Osteoblast (primary cell): ENCODE results near the gene SMOC1. TPM values are rescaled to one million over a fixed set of nuclear protein-coding genes. Genes with fewer than 3 reads are reported as not detected.

Source experiments
- DNase-seq: peaks from one replicate; pipeline ENCODE4 v3.0.0; 2011; ENCODE audit warnings: low spot score, mixed read lengths; ENCODE audit not compliant: insufficient read length; ENCODE audit errors: missing footprints
- H2AFZ ChIP-seq: 2 replicates; pipeline ENCODE4 v1.6.0; 2011; ENCODE audit warnings: mild to moderate bottlenecking, low read length
- H3K27ac ChIP-seq: 2 replicates; pipeline ENCODE4 v1.5.1; 2011; ENCODE audit warnings: mild to moderate bottlenecking, low read depth, low read length, moderate library complexity
- H3K27me3 ChIP-seq: 2 replicates; pipeline ENCODE4 v1.6.0; 2012; ENCODE audit warnings: mild to moderate bottlenecking, control low read depth, inconsistent platforms, low read length, moderate library complexity; ENCODE audit not compliant: insufficient read depth
- H3K36me3 ChIP-seq: 2 replicates; pipeline ENCODE4 v1.5.1; 2011; ENCODE audit warnings: mild to moderate bottlenecking, low read length, control low read depth, moderate library complexity; ENCODE audit not compliant: insufficient read depth
- H3K4me1 ChIP-seq: 2 replicates; pipeline ENCODE4 v1.5.1; 2011; ENCODE audit warnings: mild to moderate bottlenecking, low read length, control low read depth, moderate library complexity; ENCODE audit not compliant: insufficient read depth
- H3K4me2 ChIP-seq: 2 replicates; pipeline ENCODE4 v1.6.0; 2011; ENCODE audit warnings: mild to moderate bottlenecking, low read length; ENCODE audit not compliant: insufficient read depth
- H3K4me3 ChIP-seq: fragments of 200-600 bp; sonication (generic); 3 replicates; pipeline ENCODE4 v1.5.1; 2012; ENCODE audit warnings: mild to moderate bottlenecking, low read length, inconsistent platforms; ENCODE audit not compliant: insufficient read depth
- H3K79me2 ChIP-seq: 2 replicates; pipeline ENCODE4 v1.6.0; 2012; ENCODE audit warnings: mild to moderate bottlenecking, low read length, control low read depth, inconsistent platforms; ENCODE audit not compliant: insufficient read depth
- H3K9me3 ChIP-seq: 2 replicates; pipeline ENCODE4 v1.5.1; 2011; ENCODE audit warnings: low read depth, low read length, control low read depth
- H4K20me1 ChIP-seq: 2 replicates; pipeline ENCODE4 v1.6.0; 2012; ENCODE audit warnings: mild to moderate bottlenecking, low read length, control low read depth; ENCODE audit not compliant: insufficient read depth
- CTCF ChIP-seq: IDR thresholded peaks from 2 replicates; pipeline ENCODE4 v1.5.1; 2011; ENCODE audit warnings: mild to moderate bottlenecking, low read depth, low read length, moderate library complexity; ENCODE audit errors: extremely low read depth
- total RNA-seq: library from RNA; depleted of rRNA; stranded (reverse); fragments of >200 nt; gene quantifications from 2 replicates; pipeline ENCODE4 v1.2.3, GENCODE V29; 2012

Gene SMOC1
- total RNA-seq, 1 donor, result 25.7 TPM

GRCh38 chr14:69999261-69999674 is 120.1 kb downstream of the SMOC1 start:
- Histone ChIP-seq H3K4me2 (peak overlapping the region; percentile 19), H3K4me1 (peaks cover 35% of the 10 kb centered on the region), H3K9me3 (no peaks in the 10 kb centered on the region), H3K27ac (peak overlapping the region; percentile 94), H2AFZ (no peak overlapping the region), H3K36me3 (no peaks in the 10 kb centered on the region), H3K79me2 (no peaks in the 10 kb centered on the region), H4K20me1 (no peaks in the 10 kb centered on the region), H3K4me3 (no peak overlapping the region), H3K27me3 (no peaks in the 10 kb centered on the region)
- no peak for DNase-seq
- TF ChIP-seq CTCF, result no peak

GRCh38 chr14:70000601-70001000 is 121.4 kb downstream of the SMOC1 start:
- Histone ChIP-seq H4K20me1 (no peaks in the 10 kb centered on the region), H3K36me3 (no peaks in the 10 kb centered on the region), H3K27me3 (no peaks in the 10 kb centered on the region), H3K27ac (peak overlapping the region; percentile 94), H3K79me2 (no peaks in the 10 kb centered on the region), H2AFZ (peak overlapping the region; percentile 51), H3K4me2 (no peak overlapping the region), H3K4me1 (peaks cover 35% of the 10 kb centered on the region), H3K4me3 (no peak overlapping the region), H3K9me3 (no peaks in the 10 kb centered on the region)
- no peak for DNase-seq
- no peak for TF ChIP-seq CTCF

- Histone ChIP-seq H3K79me2 (no peaks in the 10 kb centered on the region), H3K9me3 (no peaks in the 10 kb centered on the region), H3K27me3 (no peaks in the 10 kb centered on the region), H3K36me3 (no peaks in the 10 kb centered on the region), H3K27ac (no peak overlapping the region), H4K20me1 (no peaks in the 10 kb centered on the region), H3K4me2 (no peak overlapping the region), H3K4me1 (peaks cover 33% of the 10 kb centered on the region), H3K4me3 (no peak overlapping the region), H2AFZ (no peak overlapping the region)
- no peak for DNase-seq
- TF ChIP-seq CTCF, result no peak
Observed at GRCh38 chr14:70002589-70003346, 123.6 kb downstream of the SMOC1 start.

GRCh38 chr14:70004791-70005190 is 125.6 kb downstream of the SMOC1 start:
- Histone ChIP-seq H3K9me3 (no peaks in the 10 kb centered on the region), H3K36me3 (no peaks in the 10 kb centered on the region), H3K4me2 (no peak overlapping the region), H3K79me2 (no peaks in the 10 kb centered on the region), H4K20me1 (no peaks in the 10 kb centered on the region), H3K27me3 (no peaks in the 10 kb centered on the region), H3K4me3 (no peak overlapping the region), H2AFZ (no peak overlapping the region), H3K27ac (no peak overlapping the region), H3K4me1 (peaks cover 15% of the 10 kb centered on the region)
- TF ChIP-seq CTCF, result no peak
- DNase-seq, result no peak
